Right atrium auricular region (tissue), 2 donors: ENCODE results near the gene ALPI. TPM values are rescaled to one million over a fixed set of nuclear protein-coding genes. Genes with fewer than 3 reads are reported as not detected.

ENCODE experiments used
- DNase-seq: peaks from one replicate; pipeline ENCODE4 v3.0.0-alpha.2; 2019; ENCODE audit warnings: low spot score
- H3K27ac ChIP-seq, 2 donors: fragments of 200-600 bp; sonication (generic); 1 replicate in 1 of 2; 2 replicates in 1 of 2; pipeline ENCODE4 v1.5.1; 2016 to 2019
- H3K27me3 ChIP-seq, 2 donors: fragments of 200-600 bp; sonication (generic); one replicate each; pipeline versions ENCODE4 v1.5.1 to v1.6.0; 2017 to 2019
- H3K36me3 ChIP-seq: fragments of 200-600 bp; sonication (generic); one replicate; pipeline ENCODE4 v1.5.1; 2016
- H3K4me1 ChIP-seq, 2 donors: fragments of 200-600 bp; sonication (generic); one replicate each; pipeline versions ENCODE4 v1.5.1 to v1.6.0; 2017 to 2019
- H3K4me3 ChIP-seq, 2 donors: fragments of 200-600 bp; sonication (generic); 1 replicate in 1 of 2; 2 replicates in 1 of 2; pipeline ENCODE4 v1.5.1; 2017 to 2019; ENCODE audit warnings: mild to moderate bottlenecking in 1 of 2, moderate library complexity in 1 of 2
- H3K9me3 ChIP-seq, 2 donors: fragments of 200-600 bp; sonication (generic); one replicate each; pipeline ENCODE4 v1.5.1; 2019
- CTCF ChIP-seq, 2 donors: fragments of 200-600 bp; sonication (generic); IDR thresholded peaks; one replicate each; pipeline ENCODE4 v1.5.1; 2019; ENCODE audit warnings: antibody characterized with exemption in 2 of 2
- total RNA-seq, 2 donors: library from RNA; depleted of rRNA; stranded (reverse); fragments of >200 nt; gene quantifications; one replicate each; pipeline ENCODE4 v1.1.0, GENCODE V29; 2016

ALPI gene
- total RNA-seq, 2 donors from 2014 or later, result not detected

GRCh38 chr2:232466221-232466620 is 10.3 kb downstream of the ALPI start:
- no peak overlapping the region for H3K27ac ChIP-seq
- no peaks in the 10 kb centered on the region for H3K4me1 ChIP-seq
- TF ChIP-seq CTCF (IDR thresholded peaks at IDR 0.05), result no peak
- no peaks in the 10 kb centered on the region for H3K36me3 ChIP-seq
- no peak overlapping the region for H3K4me3 ChIP-seq
- no peaks in the 10 kb centered on the region for H3K27me3 ChIP-seq
- no peak for DNase-seq
- no peaks in the 10 kb centered on the region for H3K9me3 ChIP-seq

GRCh38 chr2:232473467-232473890 is 17.5 kb downstream of the ALPI start:
- Histone ChIP-seq H3K27me3 (no peaks in the 10 kb centered on the region), H3K27ac (no peak overlapping the region), H3K4me3 (no peak overlapping the region), H3K9me3 (peaks cover 0 to 7% of the 10 kb centered on the region in 2 donors), H3K4me1 (no peaks in the 10 kb centered on the region), H3K36me3 (no peaks in the 10 kb centered on the region)
- no peak for TF ChIP-seq CTCF (IDR thresholded peaks at IDR 0.05)
- no peak for DNase-seq

GRCh38 chr2:232476045-232476444 is 20.1 kb downstream of the ALPI start:
- no peaks in the 10 kb centered on the region for H3K27me3 ChIP-seq

GRCh38 chr2:232476791-232477190 is 20.8 kb downstream of the ALPI start:
- H3K9me3 ChIP-seq, result peaks cover 0 to 7% of the 10 kb centered on the region in 2 donors
- H3K4me1 ChIP-seq, result no peaks in the 10 kb centered on the region
- no peak overlapping the region for H3K4me3 ChIP-seq
- no peak overlapping the region for H3K27ac ChIP-seq
- no peaks in the 10 kb centered on the region for H3K36me3 ChIP-seq
- no peak for TF ChIP-seq CTCF (IDR thresholded peaks at IDR 0.05)
- no peaks in the 10 kb centered on the region for H3K27me3 ChIP-seq
- no peak for DNase-seq

More at GRCh38 chr2:232476045-232476444, 20.1 kb downstream of the ALPI start:
- Histone ChIP-seq H3K9me3 (peaks cover 0 to 7% of the 10 kb centered on the region in 2 donors), H3K27ac (no peak overlapping the region), H3K4me1 (no peaks in the 10 kb centered on the region), H3K36me3 (no peaks in the 10 kb centered on the region), H3K4me3 (no peak overlapping the region)
- DNase-seq, result no peak
- TF ChIP-seq CTCF (IDR thresholded peaks at IDR 0.05), result no peak

GRCh38 chr2:232477751-232478510 is 22.0 kb downstream of the ALPI start:
- no peak for DNase-seq
- Histone ChIP-seq H3K27ac (no peak overlapping the region), H3K4me3 (no peak overlapping the region), H3K9me3 (no peaks in the 10 kb centered on the region), H3K36me3 (no peaks in the 10 kb centered on the region), H3K27me3 (no peaks in the 10 kb centered on the region), H3K4me1 (no peaks in the 10 kb centered on the region)
- no peak for TF ChIP-seq CTCF (IDR thresholded peaks at IDR 0.05)
